Measurements from ENCODE around the gene KRT20. TPM values are rescaled to one million over a fixed set of nuclear protein-coding genes. Genes with fewer than 3 reads are reported as not detected.

KRT20 gene
- total and polyA plus RNA-seq, 2 experiments from 2014 or later = not detected

GRCh38 chr17:40878044-40878443 is 7.0 kb downstream of the KRT20 start:
- no peak overlapping the region for H3K4me2 ChIP-seq (ENCODE audit: unreplicated experiment)
- H3K4me3 ChIP-seq = no peak overlapping the region
- H3K27me3 ChIP-seq (replicated peaks; ENCODE audit: insufficient read depth) = no peaks in the 10 kb centered on the region
- TF ChIP-seq EZH2 (IDR thresholded peaks at IDR 0.05; ENCODE audit: insufficient read depth, poor library complexity, severe bottlenecking) (no peak), EZH2phosphoT487 (IDR thresholded peaks at IDR 0.05; ENCODE audit: insufficient read depth, low read depth) (no peak)
- DNase-seq = no peak
- no peak overlapping the region for H3K27ac ChIP-seq
- H3K9me2 ChIP-seq (ENCODE audit: insufficient read depth) = no peaks in the 10 kb centered on the region
- H2AFZ ChIP-seq = no peak overlapping the region
- H3K79me2 ChIP-seq (ENCODE audit: insufficient read depth) = no peaks in the 10 kb centered on the region
- H3F3A ChIP-seq (ENCODE audit: insufficient read depth) = peaks cover 8% of the 10 kb centered on the region; the same call in 1 of the 2 replicates
- peaks cover 13% of the 10 kb centered on the region for H3K4me1 ChIP-seq (ENCODE audit: insufficient read depth)
- in situ Hi-C loops (cut with MboI) = no loop called here
- H3K9me3 ChIP-seq (ENCODE audit: low read depth) = no peaks in the 10 kb centered on the region
- no peak overlapping the region for H3K9ac ChIP-seq
- no peaks in the 10 kb centered on the region for H4K20me1 ChIP-seq (ENCODE audit: insufficient read depth)
- no peaks in the 10 kb centered on the region for H3K36me3 ChIP-seq (ENCODE audit: low read depth)
- WGBS, 2 experiments (ENCODE audit: low coverage in 1 of 2, low lambda C conversion rate in 2 of 2, missing lambda C conversion rate in 2 of 2) = 78 to 79% methylated on average over 9 of the region's 9 CpGs

DNA sequence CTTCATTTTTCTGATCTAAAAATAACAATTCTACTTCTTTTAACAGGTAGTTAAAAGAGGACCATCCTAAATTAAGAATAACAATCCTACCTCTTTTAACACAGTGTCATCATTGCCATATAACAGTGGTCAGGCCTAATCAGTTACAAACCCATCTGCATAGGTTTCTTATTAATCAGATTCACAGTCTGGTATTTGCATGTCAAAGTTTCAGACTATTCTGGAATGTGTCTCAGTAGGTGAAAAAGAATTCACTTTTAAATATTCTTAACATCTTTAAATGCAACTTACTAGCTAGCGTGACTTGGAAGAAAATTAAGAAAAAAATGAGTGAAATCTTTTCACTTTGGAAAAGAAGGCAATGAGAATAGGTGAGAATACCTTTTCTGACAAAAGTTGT is 11.2 kb downstream of the KRT20 start:
- peak; percentile 27 for DNase-seq
- Histone ChIP-seq H4K20me1 (ENCODE audit: insufficient read depth) (no peaks in the 10 kb centered on the region), H3K79me2 (ENCODE audit: insufficient read depth) (no peaks in the 10 kb centered on the region), H3K9ac (no peak overlapping the region), H3K4me2 (ENCODE audit: unreplicated experiment) (peak overlapping the region; percentile 5), H3K9me3 (ENCODE audit: low read depth) (no peaks in the 10 kb centered on the region), H3F3A (ENCODE audit: insufficient read depth) (peaks cover 8% of the 10 kb centered on the region), H2AFZ (no peak overlapping the region; the same call in 1 of the 2 replicates), H3K4me3 (no peak overlapping the region), H3K9me2 (ENCODE audit: insufficient read depth) (no peaks in the 10 kb centered on the region), H3K27ac (no peak overlapping the region), H3K27me3 (replicated peaks; ENCODE audit: insufficient read depth) (no peaks in the 10 kb centered on the region), H3K4me1 (ENCODE audit: insufficient read depth) (peaks cover 17% of the 10 kb centered on the region), H3K36me3 (ENCODE audit: low read depth) (no peaks in the 10 kb centered on the region)
- TF ChIP-seq EZH2 (IDR thresholded peaks at IDR 0.05; ENCODE audit: insufficient read depth, poor library complexity, severe bottlenecking) (no peak), EZH2phosphoT487 (IDR thresholded peaks at IDR 0.05; ENCODE audit: insufficient read depth, low read depth) (no peak)
- WGBS, 2 experiments (ENCODE audit: low coverage in 1 of 2, low lambda C conversion rate in 2 of 2, missing lambda C conversion rate in 2 of 2) = 88 to 96% methylated on average over 1 of the region's 1 CpG
- in situ Hi-C loops (cut with MboI) = no loop called here

- peak; percentile 15 for DNase-seq
- no peak overlapping the region for H3K9ac ChIP-seq
- H3K79me2 ChIP-seq (ENCODE audit: insufficient read depth) = no peaks in the 10 kb centered on the region
- H3K4me3 ChIP-seq = no peak overlapping the region
- H3K9me3 ChIP-seq (ENCODE audit: low read depth) = no peaks in the 10 kb centered on the region
- peak overlapping the region; percentile 6; the same call in 1 of the 2 replicates for H2AFZ ChIP-seq
- no peaks in the 10 kb centered on the region for H3K27me3 ChIP-seq (replicated peaks; ENCODE audit: insufficient read depth)
- in situ Hi-C loops (cut with MboI) = no loop called here
- TF ChIP-seq EZH2phosphoT487 (IDR thresholded peaks at IDR 0.05; ENCODE audit: insufficient read depth, low read depth) = no peak
- no peak for TF ChIP-seq EZH2 (IDR thresholded peaks at IDR 0.05; ENCODE audit: insufficient read depth, poor library complexity, severe bottlenecking)
- no peak overlapping the region for H3K27ac ChIP-seq
- H3K4me1 ChIP-seq (ENCODE audit: insufficient read depth) = peaks cover 17% of the 10 kb centered on the region
- no peaks in the 10 kb centered on the region for H3K9me2 ChIP-seq (ENCODE audit: insufficient read depth)
- peaks cover 8% of the 10 kb centered on the region for H3F3A ChIP-seq (ENCODE audit: insufficient read depth)
- peak overlapping the region; percentile 5 for H3K4me2 ChIP-seq (ENCODE audit: unreplicated experiment)
- no peaks in the 10 kb centered on the region for H3K36me3 ChIP-seq (ENCODE audit: low read depth)
- no peaks in the 10 kb centered on the region for H4K20me1 ChIP-seq (ENCODE audit: insufficient read depth)
Measured at GRCh38 chr17:40873255-40873654, 11.8 kb downstream of the KRT20 start.

GRCh38 chr17:40872416-40872815 is 12.6 kb downstream of the KRT20 start:
- Histone ChIP-seq H2AFZ (no peak overlapping the region), H3K27me3 (replicated peaks; ENCODE audit: insufficient read depth) (no peaks in the 10 kb centered on the region), H3K9me2 (ENCODE audit: insufficient read depth) (no peaks in the 10 kb centered on the region), H3K27ac (no peak overlapping the region), H3K9ac (no peak overlapping the region), H3K36me3 (ENCODE audit: low read depth) (no peaks in the 10 kb centered on the region), H3K4me1 (ENCODE audit: insufficient read depth) (peaks cover 17% of the 10 kb centered on the region), H3K9me3 (ENCODE audit: low read depth) (no peaks in the 10 kb centered on the region), H3K79me2 (ENCODE audit: insufficient read depth) (no peaks in the 10 kb centered on the region), H3K4me2 (ENCODE audit: unreplicated experiment) (no peak overlapping the region), H4K20me1 (ENCODE audit: insufficient read depth) (no peaks in the 10 kb centered on the region), H3K4me3 (no peak overlapping the region), H3F3A (ENCODE audit: insufficient read depth) (peaks cover 8% of the 10 kb centered on the region)
- no peak for TF ChIP-seq EZH2phosphoT487 (IDR thresholded peaks at IDR 0.05; ENCODE audit: insufficient read depth, low read depth)
- TF ChIP-seq EZH2 (IDR thresholded peaks at IDR 0.05; ENCODE audit: insufficient read depth, poor library complexity, severe bottlenecking) = no peak
- in situ Hi-C loops (cut with MboI) = no loop called here
- DNase-seq = no peak

DNA sequence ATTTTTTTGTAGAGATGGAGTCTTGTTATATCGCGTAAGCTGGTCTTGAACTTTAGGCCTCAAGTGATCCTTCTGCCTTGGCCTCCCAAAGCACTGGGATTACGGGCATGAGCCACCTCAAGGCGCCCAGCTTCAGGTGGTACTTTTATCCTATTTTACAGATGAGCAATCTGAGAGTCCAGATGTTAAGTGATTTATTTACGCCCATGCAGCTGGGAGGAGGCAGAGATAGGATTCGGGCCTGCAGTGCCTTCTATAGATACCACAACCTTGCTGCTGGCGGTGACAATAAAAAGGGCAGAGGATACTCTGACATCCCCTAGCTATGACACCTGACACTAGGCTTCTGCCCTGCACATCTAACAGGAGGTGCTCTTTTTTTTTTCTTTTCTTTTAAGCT is 13.7 kb downstream of the KRT20 start:
- Histone ChIP-seq H3K27ac (no peak overlapping the region), H3F3A (ENCODE audit: insufficient read depth) (peaks cover 8% of the 10 kb centered on the region), H3K9me2 (ENCODE audit: insufficient read depth) (no peaks in the 10 kb centered on the region), H3K79me2 (ENCODE audit: insufficient read depth) (no peaks in the 10 kb centered on the region), H3K36me3 (ENCODE audit: low read depth) (no peaks in the 10 kb centered on the region), H3K4me3 (no peak overlapping the region), H2AFZ (no peak overlapping the region), H3K9ac (no peak overlapping the region), H3K4me2 (ENCODE audit: unreplicated experiment) (no peak overlapping the region), H3K9me3 (ENCODE audit: low read depth) (no peaks in the 10 kb centered on the region), H3K4me1 (ENCODE audit: insufficient read depth) (peaks cover 17% of the 10 kb centered on the region), H3K27me3 (replicated peaks; ENCODE audit: insufficient read depth) (no peaks in the 10 kb centered on the region), H4K20me1 (ENCODE audit: insufficient read depth) (no peaks in the 10 kb centered on the region)
- in situ Hi-C loops (cut with MboI) = no loop called here
- no peak for TF ChIP-seq EZH2 (IDR thresholded peaks at IDR 0.05; ENCODE audit: insufficient read depth, poor library complexity, severe bottlenecking)
- TF ChIP-seq EZH2phosphoT487 (IDR thresholded peaks at IDR 0.05; ENCODE audit: insufficient read depth, low read depth) = no peak
- WGBS, 2 experiments (ENCODE audit: low coverage in 1 of 2, low lambda C conversion rate in 2 of 2, missing lambda C conversion rate in 2 of 2) = 85 to 89% methylated on average over 5 to 7 of the region's 7 CpGs
- DNase-seq = no peak

All from GM23248 (cell line).